Hindlimb muscle (tissue), 1 donor: ENCODE measurements around the gene KCNE1. TPM values are rescaled to one million over a fixed set of nuclear protein-coding genes. Genes with fewer than 3 reads are reported as not detected.
"Not testable (repeated sequence)": the region's sequence is repeated elsewhere in the genome, so short reads cannot be mapped to it uniquely, and the experiment has no call there.

Source experiments
- DNase-seq: peaks from one replicate; pipeline ENCODE4 v3.0.0-alpha.2; 2013
- polyA plus RNA-seq: library from polyadenylated mRNA; unstranded; fragments of 120-200 nt; gene quantifications from one replicate; pipeline ENCODE4 v1.2.1, GENCODE V29; 2013; ENCODE audit not compliant: insufficient read length

Gene KCNE1
- polyA plus RNA-seq, result 0.28 TPM

- no peak for DNase-seq
Observed at GRCh38 chr21:34511787-34512455, at the start of gene KCNE1. Gene KCNE1, minus strand, starts transcription at chr21:34512210. Its CDS starts 62,576 bp downstream, at chr21:34449634.

GRCh38 chr21:34561806-34562205 is 49.8 kb upstream of the KCNE1 start:
- no peak for DNase-seq

GRCh38 chr21:34560609-34561008 is 48.6 kb upstream of the KCNE1 start:
- no peak for DNase-seq

- DNase-seq, result no peak
Observed at GRCh38 chr21:34560021-34560420, 48.0 kb upstream of the KCNE1 start.

- DNase-seq, result no peak
Observed at GRCh38 chr21:34559089-34559631, 47.1 kb upstream of the KCNE1 start.

GRCh38 chr21:34558166-34558565 is 46.2 kb upstream of the KCNE1 start:
- no peak for DNase-seq

GRCh38 chr21:34557261-34557660 is 45.3 kb upstream of the KCNE1 start:
- no peak for DNase-seq

GRCh38 chr21:34554670-34555069 is 42.7 kb upstream of the KCNE1 start:
- DNase-seq, result not testable (repeated sequence)

GRCh38 chr21:34554227-34554626 is 42.2 kb upstream of the KCNE1 start:
- DNase-seq, result no peak

- peak; percentile 55 for DNase-seq
Observed at GRCh38 chr21:34553151-34553952, 41.3 kb upstream of the KCNE1 start.

GRCh38 chr21:34552360-34553098 is 40.5 kb upstream of the KCNE1 start:
- DNase-seq, result no peak

- no peak for DNase-seq
Observed at GRCh38 chr21:34550182-34550799, 38.3 kb upstream of the KCNE1 start.

- no peak for DNase-seq
Observed at GRCh38 chr21:34548781-34549376, 36.9 kb upstream of the KCNE1 start.

- DNase-seq, result no peak
Observed at GRCh38 chr21:34546542-34546941, 34.5 kb upstream of the KCNE1 start.

- DNase-seq, result no peak
Observed at GRCh38 chr21:34545079-34545884, 33.3 kb upstream of the KCNE1 start.

GRCh38 chr21:34544032-34544496 is 32.1 kb upstream of the KCNE1 start:
- no peak for DNase-seq

GRCh38 chr21:34543017-34543416 is 31.0 kb upstream of the KCNE1 start:
- DNase-seq, result no peak

GRCh38 chr21:34540206-34540605 is 28.2 kb upstream of the KCNE1 start:
- DNase-seq, result no peak

GRCh38 chr21:34537838-34538237 is 25.8 kb upstream of the KCNE1 start:
- no peak for DNase-seq

GRCh38 chr21:34536820-34537219 is 24.8 kb upstream of the KCNE1 start:
- DNase-seq, result no peak

GRCh38 chr21:34536311-34536710 is 24.3 kb upstream of the KCNE1 start:
- no peak for DNase-seq
